Stimulated activated CD8-positive, alpha-beta memory T cell treated with anti-CD3 and anti-CD28 coated beads, Interleukin-4, amount 100 ng/mL, for 24 hours (primary cell): ENCODE data around the gene ARHGEF12.

ENCODE experiments used
- DNase-seq: peaks from one replicate; pipeline ENCODE4 v3.0.0-alpha.2; 2020; ENCODE audit warnings: low read depth

ARHGEF12 gene

GRCh38 chr11:120431633-120432032, 95.4 kb downstream of the ARHGEF12 start:
- DNase-seq: no peak

DNA sequence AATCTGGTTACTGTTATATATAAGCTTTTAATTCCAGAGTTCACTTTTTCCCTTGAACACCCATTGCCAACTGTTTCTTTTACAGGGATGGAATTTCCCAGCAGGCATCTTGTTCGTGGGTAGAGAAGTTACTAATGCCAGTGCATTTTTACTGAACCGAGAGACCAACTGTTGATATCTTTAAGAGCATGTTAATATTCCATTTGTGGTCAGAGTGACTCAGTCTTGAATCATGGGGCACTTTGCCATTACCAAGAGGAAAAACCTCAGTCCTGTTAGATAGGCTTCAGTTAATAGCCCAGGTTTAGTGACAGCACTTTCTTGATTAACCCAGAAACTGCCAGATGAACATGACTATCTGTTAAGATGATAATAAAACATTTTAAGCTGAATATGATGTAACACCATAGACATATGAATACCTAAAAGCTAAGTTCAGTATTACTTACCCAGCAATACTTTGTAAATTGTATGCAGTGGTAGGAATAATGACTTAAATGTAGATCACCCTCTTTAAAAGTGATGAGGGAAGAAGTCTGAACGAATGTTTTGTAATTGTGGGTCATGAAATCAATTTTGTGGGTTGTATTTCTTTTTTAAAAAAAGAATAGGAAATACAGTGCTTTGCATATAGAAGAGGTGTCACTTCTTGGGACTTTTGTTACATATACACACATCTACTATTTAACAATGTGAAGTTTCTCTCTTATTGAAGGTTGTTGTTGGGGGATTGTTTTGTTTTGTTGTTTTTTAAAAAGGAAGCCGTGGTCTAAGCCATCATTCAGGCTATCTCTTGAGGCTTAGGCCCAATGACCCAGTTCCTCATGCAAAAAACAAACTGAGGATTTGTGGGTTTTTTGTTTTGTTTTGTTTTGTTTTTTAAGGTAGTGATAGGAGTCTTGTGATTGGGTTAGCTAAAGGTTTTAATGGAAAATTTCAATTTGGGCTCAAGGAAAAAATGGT, 96.1 kb downstream of the ARHGEF12 start:
- no peak for DNase-seq

DNA sequence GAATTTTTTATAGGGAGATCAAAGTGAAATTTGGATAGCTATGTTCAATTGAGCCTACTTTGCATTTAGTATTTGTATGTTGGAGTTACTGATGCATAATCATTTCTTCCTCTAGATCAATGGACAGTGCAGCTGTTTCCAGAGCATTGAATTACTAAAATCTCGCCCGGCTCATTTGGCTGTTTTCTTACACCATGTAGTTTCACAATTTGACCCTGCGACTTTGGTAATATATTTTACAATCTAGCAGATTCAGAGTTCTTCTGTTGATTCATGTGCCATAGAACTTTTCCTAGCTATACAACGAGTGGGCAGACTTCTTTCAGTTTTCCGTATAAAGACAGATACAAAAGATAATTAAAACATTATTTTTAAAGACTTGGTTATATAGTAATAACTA, 105.4 kb downstream of the ARHGEF12 start:
- DNase-seq: no peak

DNA sequence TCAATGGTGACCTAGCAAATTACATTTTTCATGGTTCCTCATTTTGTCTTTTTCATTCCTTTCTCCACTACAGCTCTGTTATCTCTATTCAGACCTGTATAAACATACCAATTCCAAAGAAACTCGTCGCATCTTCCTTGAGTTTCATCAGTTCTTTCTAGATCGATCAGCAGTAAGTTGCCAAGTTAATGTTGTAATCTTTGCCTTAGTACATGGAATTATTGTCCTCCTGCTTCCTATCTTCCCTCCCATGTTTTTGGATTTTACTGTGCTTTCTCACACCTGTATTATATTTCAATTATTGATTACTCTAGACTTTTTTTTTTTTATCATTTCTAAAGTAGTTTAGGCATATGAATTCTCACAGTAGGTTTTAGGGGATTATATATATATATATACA, 105.8 kb downstream of the ARHGEF12 start:
- no peak for DNase-seq

DNA sequence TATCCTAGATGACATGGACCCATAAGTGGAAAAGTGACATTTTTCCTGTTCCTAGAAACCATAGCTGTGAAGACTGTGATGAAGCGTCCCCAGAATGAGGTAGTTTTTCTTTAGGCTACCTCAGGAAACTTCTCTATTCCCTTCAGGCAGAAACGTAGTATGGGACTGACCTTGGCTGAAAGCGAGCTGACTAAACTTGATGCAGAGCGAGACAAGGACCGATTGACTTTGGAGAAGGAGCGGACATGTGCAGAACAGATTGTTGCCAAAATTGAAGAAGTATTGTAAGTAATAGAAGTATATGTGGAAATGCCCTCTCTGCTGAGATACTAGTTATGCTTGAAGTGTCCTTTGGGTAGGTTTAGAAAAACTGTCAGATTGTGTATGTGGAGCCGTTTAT, 110.6 kb downstream of the ARHGEF12 start:
- DNase-seq: no peak

DNA sequence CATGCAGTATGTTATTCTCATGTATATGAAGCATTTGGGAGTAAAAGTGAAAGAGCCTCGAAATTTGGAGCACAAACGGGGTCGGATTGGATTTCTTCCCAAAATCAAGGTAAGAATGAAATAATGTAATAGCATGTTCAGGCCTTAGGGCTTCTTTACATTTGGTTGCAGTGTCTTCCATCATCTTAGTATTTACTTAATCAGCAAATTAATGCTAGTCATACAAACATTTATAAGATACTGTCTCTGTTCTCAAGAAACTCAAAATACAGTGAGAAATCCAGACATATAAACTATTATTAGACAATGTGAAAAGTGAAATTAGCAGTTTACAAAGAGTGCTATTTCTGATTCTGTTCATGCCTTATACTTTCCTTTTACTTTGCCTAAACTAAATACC, 112.0 kb downstream of the ARHGEF12 start:
- no peak for DNase-seq

DNA sequence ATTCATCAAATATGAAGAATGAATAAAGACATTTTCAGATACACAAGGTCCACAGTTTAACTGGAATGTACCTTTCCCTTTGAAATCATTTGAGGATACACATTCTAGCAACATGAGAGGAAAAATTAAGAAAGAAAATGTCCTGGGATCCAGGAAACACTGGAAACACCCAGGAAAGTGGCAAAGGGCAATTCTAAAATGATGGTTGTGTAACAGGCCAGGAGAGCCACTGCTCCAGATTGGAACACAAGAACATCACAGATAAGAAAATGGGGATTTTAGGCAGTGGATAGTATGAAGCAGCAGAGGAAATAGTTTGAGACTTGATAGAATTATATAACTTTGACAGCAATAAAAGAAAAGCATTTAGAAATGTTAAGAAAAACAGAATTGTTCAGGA, 119.3 kb downstream of the ARHGEF12 start:
- no peak for DNase-seq

- no peak for DNase-seq
Observed at GRCh38 chr11:120457996-120458395, 121.8 kb downstream of the ARHGEF12 start.

DNA sequence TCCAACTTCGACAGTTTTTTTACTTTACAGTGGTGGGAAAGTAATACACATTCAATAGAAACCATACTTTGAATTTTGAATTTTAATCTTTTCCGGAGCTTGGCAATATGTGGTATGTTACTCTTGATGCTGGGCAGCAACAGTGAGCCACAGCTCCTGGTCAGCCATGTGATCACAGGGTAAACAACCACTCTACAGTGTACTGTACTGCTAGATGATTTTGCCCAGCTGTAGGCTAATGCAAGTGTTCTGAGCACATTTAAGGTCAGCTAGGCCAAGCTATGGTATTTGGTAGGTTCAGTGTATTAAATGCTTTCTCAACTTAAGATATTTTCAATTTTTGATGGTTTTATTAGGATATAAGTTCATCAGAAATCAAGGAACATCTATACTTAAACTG, 126.6 kb downstream of the ARHGEF12 start:
- no peak for DNase-seq

- DNase-seq: no peak
Observed at GRCh38 chr11:120465921-120466534, 129.8 kb downstream of the ARHGEF12 start.

DNA sequence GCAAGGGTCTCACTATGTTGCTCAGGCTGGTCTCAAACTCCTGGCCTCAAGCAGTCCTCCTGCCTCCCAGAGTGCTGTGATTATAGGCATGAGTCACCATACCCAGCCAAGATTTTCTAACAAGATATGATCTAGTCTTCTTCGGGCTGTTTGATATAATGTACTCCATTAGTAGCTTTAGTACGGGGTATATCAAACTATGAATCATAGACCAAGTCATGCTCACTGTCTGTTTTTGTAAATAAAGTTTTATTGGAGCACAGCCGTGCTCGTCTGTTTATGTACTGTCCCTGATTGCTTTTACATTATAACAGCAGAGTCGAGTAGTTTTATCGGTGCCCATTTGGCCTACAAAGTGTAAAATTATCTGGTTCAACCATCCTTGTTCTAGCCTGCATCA, 131.4 kb downstream of the ARHGEF12 start:
- no peak for DNase-seq

GRCh38 chr11:120471131-120471530, 134.9 kb downstream of the ARHGEF12 start:
- no peak for DNase-seq

DNA sequence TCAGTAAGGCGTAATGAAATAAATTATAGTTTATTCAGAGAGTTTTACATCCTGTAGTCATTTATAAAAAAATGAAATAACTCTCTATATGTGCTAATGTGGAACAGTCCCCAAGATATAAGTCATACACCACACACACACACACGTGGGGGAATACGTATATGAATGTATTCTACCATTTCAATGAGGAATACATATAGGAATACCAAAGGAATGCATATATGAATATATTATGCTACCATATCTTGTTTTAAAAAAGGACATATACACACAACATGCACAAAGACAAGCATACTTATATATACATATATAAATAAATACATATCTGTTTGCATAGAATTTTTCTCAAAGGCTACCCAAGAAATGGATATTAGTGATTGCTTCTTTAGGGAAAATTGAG, 135.8 kb downstream of the ARHGEF12 start:
- no peak for DNase-seq

DNA sequence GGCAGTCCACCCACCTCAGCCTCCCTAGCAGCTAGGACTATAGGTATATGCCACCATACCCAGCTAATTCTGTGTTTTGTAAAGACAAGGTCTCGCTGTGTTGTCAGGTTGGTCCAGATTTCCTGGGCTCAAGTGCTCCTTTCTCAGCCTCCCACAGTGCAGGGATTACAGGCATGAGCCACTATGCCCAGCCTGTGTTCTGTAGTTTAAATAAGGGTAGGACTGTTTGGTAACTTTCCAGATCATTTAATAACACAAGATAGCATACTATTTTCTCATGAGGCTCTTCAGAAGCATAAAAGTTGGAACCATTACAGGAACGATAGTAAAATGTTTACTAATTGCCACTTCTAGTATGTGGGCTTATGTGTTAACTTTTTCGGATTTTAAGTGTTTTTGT, 137.3 kb downstream of the ARHGEF12 start:
- no peak for DNase-seq

- no peak for DNase-seq
Observed at GRCh38 chr11:120482149-120482548, 145.9 kb downstream of the ARHGEF12 start.

DNA sequence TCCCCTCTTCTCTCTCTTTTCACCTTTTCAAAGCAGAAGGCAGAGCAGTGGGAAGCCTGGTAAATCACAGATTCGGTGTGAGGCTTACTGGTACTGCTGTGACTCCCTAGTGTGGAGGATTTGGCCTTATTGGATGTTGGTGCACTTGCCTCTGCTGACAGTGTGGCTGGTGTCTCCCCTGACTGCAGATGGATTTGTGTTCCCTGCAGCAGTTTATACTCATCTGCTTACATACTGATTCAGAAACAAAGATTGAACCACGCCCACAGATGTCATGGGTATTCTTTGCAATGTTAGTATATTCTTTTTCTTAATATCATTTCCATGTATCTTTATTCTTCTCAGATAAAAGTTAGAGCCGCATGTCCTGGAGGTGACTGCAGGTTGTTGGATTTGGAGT, 148.5 kb downstream of the ARHGEF12 start:
- no peak for DNase-seq

DNA sequence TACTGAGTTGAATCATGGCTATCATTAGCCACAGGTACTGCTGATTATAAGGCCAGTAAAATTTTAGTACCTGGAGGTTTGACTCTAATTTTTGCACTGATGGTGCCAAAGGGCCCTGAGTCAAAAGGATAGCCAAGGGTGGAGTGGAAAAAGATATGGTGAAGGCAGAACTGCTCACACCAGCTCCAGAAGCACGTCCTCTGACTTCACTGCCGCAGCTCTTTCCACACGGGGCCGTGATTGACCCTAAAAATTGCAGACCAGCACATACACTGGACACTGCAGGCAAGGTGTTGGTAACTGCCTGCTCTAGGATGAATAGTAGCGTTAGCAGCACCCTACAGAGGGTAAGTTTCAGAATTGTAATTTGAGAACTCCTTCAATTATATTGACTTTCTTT, 149.9 kb downstream of the ARHGEF12 start:
- DNase-seq: no peak

DNA sequence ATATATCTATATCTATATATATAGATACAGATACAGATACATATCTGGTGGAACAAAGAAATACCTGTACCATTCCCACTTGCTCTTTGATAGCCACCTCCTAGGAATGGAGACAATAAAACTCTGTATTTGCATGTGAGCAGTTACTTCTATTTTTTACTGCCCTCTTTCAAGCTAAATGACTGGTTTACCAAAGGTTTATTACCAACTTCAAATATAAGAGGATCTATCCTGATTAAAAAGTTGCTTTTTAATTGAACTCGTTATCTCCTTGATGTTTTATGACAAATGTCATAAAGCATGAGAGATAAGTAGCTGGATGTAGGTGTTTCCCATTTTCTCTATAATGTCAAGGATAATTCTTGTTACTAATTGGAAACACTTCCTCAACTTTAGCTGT, 153.6 kb downstream of the ARHGEF12 start:
- no peak for DNase-seq

GRCh38 chr11:120492486-120492885, 156.3 kb downstream of the ARHGEF12 start:
- DNase-seq: no peak

DNA sequence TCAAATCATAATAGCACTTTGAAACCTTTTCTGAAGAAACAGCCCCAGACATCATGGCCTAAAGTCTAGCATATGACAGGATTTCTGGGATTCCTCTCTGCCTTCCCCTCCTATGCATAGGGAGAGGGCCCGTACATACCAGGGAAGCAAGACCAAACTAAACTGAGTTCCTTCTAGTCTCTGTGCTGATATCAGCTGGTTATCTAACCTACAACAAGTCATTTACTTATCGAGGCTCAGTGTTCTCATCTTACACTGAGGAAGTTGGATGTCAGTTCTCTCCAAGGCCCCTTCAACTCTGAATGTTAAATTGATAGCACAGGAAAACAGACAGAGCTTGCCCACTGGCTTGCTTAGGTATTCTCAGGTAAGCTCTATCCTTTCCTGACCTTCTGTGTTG, 158.4 kb downstream of the ARHGEF12 start:
- DNase-seq: no peak

DNA sequence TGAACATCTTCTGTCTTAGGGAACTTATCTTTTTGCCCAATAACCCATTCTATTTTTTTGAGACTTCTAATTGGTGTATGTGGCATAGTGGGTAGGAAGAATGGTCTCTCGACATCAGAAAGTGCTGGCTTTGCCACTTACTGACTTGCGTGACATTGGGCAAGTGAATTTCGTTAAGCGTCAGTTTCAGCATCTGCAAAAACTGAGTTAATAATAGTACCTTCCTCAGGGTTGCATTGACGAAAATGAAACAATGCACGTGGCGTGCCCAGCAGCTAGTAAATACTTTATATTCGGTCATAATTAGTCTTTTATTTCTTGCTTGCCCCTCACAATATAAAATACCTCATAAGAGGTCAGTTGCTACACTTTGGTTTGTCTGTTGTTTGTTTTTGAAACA, 162.9 kb downstream of the ARHGEF12 start:
- no peak for DNase-seq

DNA sequence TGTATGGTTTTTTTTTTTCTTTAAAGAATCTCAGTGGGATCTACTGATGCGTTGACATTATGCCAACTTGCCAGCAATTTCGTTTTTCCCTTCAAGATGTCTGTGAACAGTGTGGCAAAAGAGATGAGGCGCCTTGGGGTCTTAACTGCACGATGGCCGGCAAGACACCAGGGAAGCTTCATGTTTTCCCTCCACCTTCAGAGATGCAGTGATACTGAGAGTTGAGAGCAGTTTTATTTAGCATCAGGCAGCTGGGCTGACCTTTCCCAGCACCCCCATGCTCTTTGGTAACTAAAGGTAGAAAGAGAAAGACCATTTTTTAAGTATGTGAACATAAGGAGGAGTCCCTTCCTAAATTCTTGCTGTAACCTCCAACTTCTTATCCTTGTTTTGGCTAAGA, 163.6 kb downstream of the ARHGEF12 start:
- no peak for DNase-seq

DNA sequence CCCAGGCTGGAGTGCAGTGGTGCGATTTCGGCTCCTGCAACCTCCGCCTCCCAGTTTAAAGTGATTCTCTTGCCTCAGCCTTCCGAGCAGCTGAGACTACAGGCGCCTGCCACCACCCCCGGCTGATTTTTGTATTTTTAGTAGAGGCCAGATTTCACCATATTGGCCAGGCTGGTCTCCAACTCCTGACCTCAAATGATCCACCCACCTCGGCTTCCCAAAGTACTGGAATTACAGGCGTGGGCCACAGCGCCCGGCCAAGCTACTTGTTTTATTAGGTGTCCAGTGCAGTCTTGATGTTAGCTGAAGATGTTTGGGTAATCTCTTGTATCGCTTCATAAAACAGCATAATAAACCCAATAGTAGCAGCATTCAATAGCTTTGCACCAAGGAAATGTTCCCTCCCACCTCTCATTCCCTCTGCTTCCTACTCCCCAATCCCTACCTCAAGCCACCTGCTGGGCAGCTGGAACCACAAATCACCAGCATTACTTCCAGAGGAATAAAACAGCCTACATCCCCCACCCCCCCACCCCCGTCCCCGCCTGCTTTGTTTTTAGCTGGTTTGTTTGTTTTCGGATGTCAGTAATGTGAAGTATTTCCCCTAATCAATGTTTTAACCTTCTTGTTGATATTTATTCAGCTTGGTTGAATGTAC, 164.3 kb downstream of the ARHGEF12 start:
- no peak for DNase-seq
